H4 (cell line): ENCODE measurements around the gene SLC35F2. TPM values are rescaled to one million over a fixed set of nuclear protein-coding genes. Genes with fewer than 3 reads are reported as not detected.
"Not testable (repeated sequence)": the region's sequence is repeated elsewhere in the genome, so short reads cannot be mapped to it uniquely, and the experiment has no call there.

Experiments used
- DNase-seq: peaks from one replicate; pipeline ENCODE4 v3.0.0-alpha.2; 2015; ENCODE audit warnings: low spot score
- total RNA-seq: library from RNA; depleted of rRNA; stranded (reverse); fragments of >200 nt; shearing (Covaris generic); gene quantifications from 2 replicates; pipeline ENCODE4 v1.2.3, GENCODE V29; 2014

The SLC35F2 gene
- total RNA-seq, 1 experiment from 2014 or later = 33.1 TPM

DNA sequence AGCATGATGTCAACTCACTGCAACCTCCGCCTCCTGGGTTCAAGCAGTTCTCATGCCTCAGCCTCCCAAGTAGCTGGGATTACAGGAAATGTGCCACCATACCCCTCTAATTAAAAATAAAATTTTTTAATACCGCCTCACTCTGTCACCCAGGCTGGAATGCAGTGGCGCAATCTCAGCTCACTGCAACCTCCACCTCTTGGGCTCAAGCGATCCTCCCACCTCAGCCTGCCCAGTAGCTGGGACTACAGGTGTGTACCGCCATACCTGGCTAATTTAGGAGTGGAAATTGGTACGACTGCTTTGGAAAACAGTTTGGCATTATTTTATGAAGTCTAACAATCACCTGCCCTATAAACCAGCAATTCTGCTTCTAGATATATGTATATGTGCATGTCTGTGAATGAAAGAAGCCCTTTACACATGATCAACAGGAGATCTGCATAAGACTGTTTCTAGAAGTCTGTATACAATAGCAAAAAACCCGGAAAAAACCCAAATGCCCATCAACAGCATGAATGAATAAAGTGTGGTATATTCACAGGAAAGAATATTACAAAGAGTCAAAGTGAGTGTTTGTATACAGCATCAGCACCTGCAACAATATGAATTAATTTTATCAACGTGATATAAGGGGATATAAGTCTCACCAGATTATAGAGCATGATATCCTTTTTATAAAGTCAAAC is 16.0 kb downstream of the SLC35F2 start:
- no peak for DNase-seq

DNA sequence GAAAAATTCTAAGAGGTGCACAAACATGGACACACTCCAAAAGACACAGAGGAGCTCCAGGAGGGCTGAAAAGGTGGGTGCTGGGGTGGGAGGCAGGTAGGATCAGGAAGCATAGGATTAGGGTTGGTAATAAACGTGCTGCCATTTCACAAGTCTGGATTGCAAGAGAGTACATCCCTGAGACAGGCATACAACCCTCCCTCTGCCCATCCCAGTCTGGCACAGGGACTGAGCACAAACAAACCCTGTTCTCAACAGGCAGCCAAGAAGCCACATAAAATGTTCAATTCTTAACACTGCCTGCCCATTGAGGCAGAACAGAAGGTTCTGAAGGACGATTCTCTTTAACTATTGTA is 18.5 kb downstream of the SLC35F2 start:
- DNase-seq = no peak

DNA sequence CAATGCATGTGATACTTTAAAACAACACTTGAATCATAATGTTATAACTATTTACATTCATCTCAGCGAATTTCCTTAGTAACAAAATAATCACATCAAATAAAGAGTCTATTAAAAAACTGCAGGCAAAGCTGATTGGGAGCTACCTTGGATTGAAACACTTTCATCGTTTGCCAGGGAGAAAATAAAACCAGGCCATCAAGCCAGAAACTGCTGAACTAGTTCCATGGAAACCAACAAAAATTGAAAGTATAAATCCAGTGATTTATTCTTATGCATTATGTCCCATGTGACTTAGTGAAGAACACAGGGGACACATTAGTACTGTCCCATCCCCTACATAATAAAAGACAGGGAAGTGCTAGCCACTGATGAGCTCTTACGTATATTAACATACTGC is 21.7 kb downstream of the SLC35F2 start:
- no peak for DNase-seq

DNA sequence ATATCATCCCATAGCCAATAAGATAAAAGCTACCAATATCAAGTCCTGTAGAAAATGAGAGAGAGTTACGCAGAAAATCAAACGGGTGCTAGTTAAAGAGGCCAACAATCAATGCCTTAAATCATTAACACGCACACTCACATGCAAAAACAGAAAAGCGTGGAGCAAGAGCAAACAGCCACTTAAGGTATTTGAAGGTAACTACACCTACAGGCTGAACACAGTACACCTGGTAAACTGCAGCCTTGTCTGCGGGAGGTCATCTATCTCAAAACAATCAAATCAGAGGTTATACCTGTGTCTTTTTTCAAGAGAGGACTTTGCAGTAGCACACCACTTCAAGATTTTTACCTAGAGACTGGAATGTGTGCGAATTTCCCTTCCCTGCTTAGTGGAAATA is 23.6 kb downstream of the SLC35F2 start:
- no peak for DNase-seq

DNA sequence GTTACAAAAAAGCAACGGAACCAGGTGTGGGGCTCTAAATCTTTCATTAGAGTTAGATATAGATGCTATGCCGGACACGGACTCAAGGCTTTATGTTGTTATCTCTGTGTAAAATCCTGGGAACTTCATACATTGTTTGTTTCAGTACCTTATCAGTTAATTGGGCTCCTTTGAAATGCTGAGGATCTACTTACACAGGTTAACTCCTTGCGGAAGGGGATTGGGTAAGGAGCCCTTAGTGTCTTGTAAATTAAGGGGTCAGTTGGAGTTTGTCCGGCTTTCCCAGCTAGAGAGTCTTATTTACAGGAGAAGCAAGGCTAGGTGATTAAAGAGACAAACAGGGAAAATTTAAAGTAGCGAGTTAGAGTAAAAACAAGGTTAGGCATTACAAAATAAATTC is 24.7 kb downstream of the SLC35F2 start:
- DNase-seq = not testable (repeated sequence)

DNA sequence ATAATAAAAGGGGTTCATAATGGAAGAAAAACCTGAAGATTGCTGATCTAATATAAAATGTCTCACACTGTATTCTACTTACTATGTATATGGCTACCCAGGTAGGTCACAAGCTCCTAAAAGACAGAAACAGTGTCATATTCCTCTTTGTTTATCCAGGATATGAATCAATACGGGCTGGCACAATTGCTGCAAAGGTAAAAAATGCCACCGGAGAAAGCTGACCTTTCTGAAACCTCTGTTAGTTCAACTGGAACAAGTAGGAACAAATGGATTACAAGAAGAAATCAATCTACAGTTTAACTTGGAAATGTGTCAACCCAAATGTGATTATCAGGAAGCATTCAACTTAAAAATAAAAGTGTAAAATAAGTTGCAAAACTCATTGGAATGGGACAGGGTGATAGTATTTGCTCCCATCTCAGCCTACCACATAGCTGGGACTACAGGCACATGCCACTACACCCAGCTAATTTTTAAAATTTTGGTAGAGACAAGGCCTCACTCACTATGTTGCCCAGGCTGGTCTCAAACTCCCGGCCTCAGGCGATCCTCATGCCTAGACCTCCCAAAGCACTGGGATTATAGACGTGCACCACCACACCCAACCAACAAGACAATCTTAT is 27.6 kb downstream of the SLC35F2 start:
- DNase-seq = no peak

DNA sequence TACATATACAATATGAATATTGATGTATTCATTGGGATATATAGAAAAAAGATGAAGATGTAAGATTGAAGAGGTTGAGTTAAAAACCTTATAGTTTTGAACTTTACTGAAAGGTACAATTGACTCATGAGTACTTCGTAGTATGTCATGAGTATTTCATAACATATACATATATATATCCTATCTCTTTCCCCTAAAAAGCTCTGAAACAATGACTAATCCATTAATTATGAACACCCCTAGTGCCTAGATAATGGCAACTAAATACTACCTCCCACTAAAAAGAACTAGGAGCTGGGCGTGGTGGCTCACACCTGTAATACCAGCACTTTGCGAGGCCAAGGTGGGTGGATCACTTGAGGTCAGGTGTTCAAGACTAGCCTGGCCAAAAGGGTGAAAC is 31.5 kb downstream of the SLC35F2 start:
- no peak for DNase-seq

DNA sequence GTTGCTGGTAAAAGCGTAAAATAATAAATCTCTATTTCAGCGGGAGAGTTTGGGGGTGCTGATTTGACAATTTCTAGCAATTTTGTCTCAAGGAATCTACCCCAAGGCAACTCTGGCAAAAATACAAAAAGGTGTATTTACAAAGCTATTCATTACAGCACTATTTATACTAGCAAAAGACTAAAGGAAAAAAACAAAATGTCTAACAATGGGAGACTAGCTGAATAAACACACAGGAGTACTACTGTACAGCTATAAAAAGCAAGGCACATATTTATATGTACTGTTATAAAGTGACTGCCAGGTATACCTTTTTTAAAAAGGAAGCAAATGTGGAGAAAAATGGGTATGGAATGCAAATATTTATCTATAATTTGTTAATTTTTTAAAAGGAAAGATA is 32.7 kb downstream of the SLC35F2 start:
- no peak for DNase-seq

DNA sequence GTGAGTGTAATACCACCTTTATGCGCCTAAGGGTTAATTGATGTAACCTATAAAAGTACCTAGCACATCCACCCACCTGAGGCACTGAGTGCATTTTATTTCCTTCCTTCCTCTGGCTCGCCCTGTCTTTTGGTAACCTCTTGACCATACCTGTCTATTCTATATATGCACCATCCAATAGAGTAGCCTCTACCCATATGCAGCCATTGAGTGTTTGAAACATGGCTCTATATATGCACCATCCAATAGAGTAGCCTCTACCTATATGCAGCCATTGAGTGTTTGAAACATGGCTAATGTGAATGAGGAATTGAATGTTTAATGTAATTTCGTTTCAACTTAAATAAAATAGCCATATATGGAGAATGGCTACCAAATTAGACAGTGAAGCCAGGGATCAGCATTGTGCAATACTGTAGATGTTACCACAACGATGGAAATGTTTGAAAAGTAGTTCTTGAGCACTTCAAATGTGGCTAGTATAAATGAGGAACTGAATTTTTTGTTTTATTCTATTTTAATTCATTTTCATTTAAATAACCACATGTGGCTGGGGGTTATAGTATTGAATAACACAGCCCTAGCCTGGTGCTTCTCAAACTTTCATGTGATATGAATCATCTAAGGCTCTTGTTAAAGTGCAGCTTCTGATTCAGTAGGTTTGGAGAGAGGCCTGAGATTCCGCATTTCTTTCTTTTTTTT is 33.8 kb downstream of the SLC35F2 start:
- no peak for DNase-seq

DNA sequence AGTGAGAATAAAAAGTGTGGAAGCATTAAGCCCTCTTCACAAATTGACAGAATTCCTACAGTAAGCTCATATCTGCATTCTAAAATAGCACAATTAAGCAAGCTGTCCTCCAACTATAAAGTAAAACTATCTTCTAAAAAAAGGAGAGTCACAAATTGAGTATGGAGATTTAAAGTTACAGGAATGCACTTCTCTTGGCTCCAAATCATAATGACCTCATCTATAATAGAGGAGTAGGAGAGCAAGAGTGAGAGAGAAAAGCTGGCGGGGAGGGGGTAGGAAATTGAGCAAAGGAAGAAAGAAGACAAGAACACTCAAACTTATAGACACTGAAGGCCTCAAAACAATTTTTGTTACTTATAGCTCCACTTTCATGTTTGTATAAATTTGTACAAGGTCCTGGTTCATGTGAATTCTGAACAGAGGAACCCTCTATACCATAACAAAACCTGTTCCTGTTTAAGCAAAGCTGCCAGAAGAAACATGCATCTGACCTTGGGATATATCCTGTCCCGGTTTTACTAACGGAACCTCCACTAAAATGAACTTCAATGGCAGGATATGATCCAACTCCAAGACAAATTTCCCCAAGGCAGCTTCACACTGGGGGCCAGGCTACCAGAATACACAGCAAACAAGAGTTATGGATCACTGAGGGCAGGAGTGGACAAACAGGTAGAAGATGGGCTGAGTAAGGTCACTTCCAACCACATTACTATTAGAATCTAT is 37.2 kb downstream of the SLC35F2 start:
- no peak for DNase-seq

DNA sequence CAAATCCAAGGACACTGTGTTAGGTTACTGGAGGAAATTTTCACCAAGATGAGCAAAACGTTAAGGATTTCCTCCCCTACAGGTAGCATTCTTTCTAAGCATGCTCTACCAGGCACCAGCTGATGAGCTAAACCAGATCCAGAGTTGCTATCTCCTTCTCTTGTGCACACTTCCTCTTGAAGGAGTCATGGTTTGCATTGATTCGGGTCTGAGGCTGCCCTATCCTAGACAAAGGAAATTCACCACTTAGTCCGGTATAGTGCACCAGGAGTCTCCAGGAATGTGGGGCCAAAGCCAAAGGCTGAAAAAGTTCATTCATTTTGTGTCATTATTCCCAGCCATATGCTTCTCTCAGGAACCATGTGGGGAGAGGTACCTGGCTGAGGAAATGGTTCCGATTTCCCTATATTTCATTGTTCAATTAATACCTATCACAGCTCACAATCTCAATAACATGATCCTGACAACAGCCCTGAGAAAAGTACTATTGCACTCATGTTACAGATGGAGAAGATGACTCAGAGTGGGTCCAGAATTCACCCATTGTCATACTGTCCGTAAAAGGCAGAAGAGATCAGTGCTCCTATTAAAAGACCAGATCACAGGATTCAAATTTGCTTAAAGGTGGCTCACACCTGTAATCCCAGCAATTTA is 39.1 kb downstream of the SLC35F2 start:
- no peak for DNase-seq

DNA sequence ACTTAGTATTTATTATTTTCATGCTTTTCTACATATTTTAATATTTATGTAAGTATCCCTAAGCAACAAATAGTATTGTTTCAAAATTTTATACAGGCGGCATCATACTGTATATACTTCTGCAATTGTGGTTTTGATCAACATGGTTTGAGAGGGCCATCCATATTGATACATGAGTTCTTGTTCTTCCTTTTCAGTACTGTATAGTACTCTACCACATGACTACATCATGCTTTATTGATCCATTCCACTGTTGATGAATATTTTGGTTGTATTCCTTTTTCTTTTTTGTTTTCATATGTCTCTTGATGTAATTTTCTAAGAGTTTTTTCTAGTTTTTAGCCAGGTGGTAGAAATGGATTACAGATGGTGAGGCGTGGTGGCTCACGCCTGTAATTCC is 40.1 kb downstream of the SLC35F2 start:
- DNase-seq = no peak

DNA sequence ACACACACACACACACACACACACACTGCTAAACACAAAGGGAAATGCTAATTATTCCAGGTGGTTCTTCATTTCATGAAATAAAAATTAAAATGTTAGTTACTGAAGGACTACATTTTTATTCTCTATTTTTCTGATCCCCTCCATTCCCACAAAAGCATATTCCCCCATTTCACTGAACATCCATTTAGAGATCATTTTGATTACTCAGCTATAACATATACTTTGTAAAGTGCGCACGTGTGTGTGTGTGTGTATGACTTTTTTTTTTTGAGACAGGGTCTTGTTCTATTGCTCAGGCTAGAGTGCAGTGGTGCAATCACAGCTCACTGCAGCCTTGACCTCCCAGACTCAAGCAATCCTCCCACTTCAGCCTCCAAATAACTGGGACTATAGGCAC is 42.6 kb downstream of the SLC35F2 start:
- DNase-seq = no peak

DNA sequence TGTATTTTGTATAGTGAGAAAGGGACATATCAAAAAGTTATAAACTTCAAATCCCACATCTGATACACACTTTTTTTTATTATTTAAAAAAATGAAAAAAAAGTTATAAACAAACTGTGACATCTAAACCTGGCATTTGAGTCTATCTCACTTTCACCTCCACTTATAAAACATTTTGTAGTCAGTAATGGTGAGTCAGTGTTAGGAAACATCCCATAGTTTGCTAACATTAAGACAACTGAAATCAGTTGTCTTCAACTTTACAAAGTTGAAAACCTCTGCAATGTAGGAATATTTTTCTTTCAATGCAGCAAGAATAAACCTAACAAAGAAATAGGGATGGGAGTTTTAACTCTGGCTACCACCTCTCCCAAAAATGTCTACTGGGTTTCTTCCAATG is 47.7 kb downstream of the SLC35F2 start:
- no peak for DNase-seq

DNA sequence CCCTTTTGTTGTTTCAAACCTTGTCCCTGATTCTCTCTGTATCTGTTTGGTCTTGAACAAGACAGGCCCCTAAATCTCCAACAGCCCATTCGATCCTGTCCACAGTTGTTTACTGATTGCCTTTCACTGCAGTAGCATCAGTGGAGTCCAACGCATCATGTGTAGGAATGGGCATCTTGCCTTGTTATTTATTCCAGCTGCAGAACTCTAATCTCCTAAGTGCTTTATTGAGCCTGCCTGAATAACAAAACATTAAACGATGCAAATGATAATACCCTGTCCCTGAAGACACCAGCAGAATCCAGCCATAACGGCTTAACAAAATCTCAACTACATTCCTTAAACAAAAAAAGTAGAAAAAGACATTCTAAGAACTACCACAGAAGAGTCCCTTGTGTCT is 50.1 kb downstream of the SLC35F2 start:
- DNase-seq = no peak

DNA sequence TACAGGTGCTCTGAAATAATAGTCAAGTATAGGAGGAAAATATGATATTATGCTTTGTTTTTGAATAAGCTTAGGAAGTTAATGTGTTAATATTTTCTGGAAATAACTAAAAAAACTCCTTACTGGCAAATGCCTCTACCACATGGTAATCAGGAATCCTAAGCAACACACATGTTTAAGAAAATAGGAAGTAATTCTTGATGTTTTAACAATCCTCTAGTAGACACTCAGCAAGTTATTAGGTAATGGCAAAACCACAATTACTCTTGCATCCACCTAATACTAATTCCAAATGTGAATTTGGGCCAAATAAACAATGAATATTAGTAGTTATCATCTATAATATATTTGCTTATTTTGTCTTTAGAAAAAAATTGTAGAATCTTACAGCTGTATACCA is 53.6 kb downstream of the SLC35F2 start:
- DNase-seq = no peak

DNA sequence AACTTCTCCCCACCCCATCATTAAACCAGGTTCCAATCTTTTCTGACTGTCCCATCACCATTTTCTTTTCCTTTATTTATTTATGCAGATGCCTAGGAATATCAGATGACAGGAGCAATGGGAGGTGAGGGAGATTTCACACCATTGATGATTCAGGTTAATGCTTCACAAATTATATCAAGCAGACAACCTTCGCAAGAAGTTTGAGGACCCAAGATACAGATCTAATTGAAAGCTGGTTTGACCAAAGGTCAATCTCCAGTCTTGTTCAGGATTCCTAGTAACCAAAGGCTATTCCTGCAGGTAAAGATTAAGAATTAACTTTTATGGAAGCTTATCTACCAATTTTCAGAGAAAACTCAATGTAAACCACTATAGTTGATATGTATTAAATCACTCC is 54.4 kb downstream of the SLC35F2 start:
- no peak for DNase-seq

DNA sequence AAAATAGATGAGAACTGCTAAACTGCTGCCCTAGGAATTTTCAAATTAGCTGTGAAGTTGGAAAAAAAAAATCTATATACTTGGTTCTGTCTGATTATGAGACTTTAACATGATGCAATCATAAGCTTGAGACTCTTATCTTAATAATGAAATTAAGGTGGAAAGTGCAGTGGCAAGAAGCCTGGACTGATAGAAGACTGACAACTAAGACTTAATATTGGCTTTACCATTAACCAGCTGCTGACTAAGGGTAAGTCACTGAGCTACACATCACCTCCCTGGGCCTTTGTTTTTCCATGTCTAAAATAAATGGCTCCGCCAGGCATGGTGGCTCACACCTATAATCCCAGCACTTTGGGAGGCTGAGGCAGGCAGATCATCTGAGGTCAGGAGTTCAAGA is 56.9 kb downstream of the SLC35F2 start:
- no peak for DNase-seq

DNA sequence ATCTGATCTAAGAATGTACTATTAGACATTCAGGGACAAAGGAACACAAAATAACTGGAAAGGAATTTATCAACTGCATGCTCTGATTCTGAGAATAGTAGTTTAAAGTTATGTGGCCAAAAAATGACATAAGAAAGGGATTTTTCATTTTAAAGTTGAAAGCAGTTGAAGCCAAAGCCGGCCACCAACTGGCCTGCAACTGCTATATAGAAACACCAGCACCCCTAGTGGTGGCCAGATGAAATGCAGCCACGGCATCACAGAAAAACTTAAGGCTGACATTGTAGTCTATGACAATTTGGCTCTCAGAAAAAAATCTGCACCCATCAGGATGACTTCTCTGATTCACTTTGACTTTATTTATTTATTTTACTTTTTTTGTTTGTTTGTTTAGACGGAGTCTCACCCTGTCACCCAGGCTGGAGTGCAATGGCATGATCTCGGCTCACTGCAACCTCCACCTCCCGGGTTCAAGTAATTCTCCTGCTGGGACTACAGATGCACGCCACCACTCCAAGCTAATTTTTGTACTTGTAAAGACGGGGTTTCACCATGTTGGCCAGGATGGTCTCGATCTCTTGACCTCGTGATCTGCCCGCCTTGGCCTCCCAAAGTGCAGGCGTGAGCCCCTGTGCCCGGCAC is 59.2 kb downstream of the SLC35F2 start:
- peak; percentile 49 for DNase-seq

DNA sequence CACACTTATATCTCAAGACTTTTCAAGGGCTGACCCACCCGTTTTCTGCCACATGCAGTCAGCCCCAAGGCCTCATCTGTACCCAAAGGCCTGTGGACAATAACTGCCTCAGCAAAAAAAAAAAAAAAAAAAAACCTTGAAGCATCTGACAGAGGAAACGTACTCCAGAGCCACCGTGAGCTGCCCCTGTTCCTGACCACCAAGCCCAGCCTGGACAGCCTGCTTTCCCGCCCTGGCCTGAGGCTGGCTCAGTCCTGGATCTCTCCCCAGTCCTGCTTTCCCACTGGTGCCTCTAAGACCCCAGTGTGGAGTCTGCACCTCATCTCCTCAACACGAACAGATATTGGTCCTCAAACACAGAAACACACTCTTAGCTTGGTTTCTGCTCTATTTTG is 66.5 kb downstream of the SLC35F2 start:
- no peak for DNase-seq

DNA sequence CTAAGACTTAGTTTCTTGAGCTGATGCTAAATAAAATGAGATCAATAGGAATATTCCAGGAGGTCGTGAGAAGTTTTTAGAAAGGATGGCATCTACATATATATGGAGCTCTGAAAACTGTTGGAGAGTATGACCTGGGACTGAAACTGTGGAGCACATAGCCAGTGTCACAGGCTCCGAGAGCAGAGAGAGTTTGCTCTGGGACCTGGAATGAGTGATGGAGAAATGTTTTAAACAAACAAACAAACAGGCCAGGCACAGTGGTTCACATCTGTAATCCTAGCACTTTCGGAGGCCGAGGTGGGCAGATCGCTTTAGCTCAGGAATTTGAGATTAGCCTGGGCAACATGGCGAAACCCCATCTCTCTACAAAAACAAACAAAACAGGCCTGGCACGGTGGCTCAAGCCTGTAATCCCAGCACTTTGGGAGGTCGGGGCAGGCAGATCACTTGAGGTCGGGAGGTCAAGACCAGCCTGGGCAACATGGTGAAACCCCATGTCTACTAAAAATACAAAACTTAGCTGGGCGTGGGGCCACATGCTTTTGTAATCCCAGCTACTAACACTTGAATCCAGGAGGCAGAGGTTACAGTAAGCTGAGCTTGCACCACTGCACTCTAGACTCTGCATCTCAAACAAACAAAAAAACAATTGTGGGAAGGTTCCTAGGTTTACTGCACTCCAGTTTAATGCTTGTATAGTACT is 67.1 kb downstream of the SLC35F2 start:
- DNase-seq = peak; percentile 20
